ENCODE measurements around the gene SLC35C1.
A peak's percentile ranks its signal among the peaks of the same experiment; 100 is the strongest.
"Not testable (repeated sequence)": the region's sequence is repeated elsewhere in the genome, so short reads cannot be mapped to it uniquely, and the experiment has no call there.

Gene SLC35C1

GRCh38 chr11:45805305-45806071 lies 539 bp downstream of the SLC35C1 start:
- Histone ChIP-seq H3K36me3 (ENCODE audit: insufficient read depth, low read depth, low read length) (peaks cover 7% of the 10 kb centered on the region; the same call in 1 of the 2 replicates), H3K27ac (ENCODE audit: low read length) (no peak overlapping the region), H3K4me3 (ENCODE audit: low read length) (peak overlapping the region; percentile 88), H3K9ac (ENCODE audit: low read depth, low read length) (peak overlapping the region; percentile 77; the same call in 1 of the 2 replicates), H3K9me3 (ENCODE audit: insufficient read depth, low read depth, low read length) (no peaks in the 10 kb centered on the region), H3K27me3 (ENCODE audit: insufficient read depth, low read length) (peaks cover 31% of the 10 kb centered on the region), H3K4me1 (ENCODE audit: insufficient read depth, low read length) (peaks cover 5% of the 10 kb centered on the region; the same call in 1 of the 2 replicates)

GRCh38 chr11:45806072-45806933 lies 1.4 kb downstream of the SLC35C1 start:
- Histone ChIP-seq H3K27ac (ENCODE audit: low read length) (no peak overlapping the region), H3K36me3 (ENCODE audit: insufficient read depth, low read depth, low read length) (peaks cover 12% of the 10 kb centered on the region), H3K9me3 (ENCODE audit: insufficient read depth, low read depth, low read length) (no peaks in the 10 kb centered on the region), H3K27me3 (ENCODE audit: insufficient read depth, low read length) (peaks cover 31% of the 10 kb centered on the region), H3K9ac (ENCODE audit: low read depth, low read length) (peak overlapping the region; percentile 77; the same call in 1 of the 2 replicates), H3K4me1 (ENCODE audit: insufficient read depth, low read length) (peaks cover 5% of the 10 kb centered on the region; the same call in 1 of the 2 replicates), H3K4me3 (ENCODE audit: low read length) (peak overlapping the region; percentile 88)

GRCh38 chr11:45806937-45807791 lies 2.2 kb downstream of the SLC35C1 start:
- no peak overlapping the region for H3K4me3 ChIP-seq (ENCODE audit: low read length)
- peaks cover 5% of the 10 kb centered on the region; the same call in 1 of the 2 replicates for H3K4me1 ChIP-seq (ENCODE audit: insufficient read depth, low read length)
- H3K9ac ChIP-seq (ENCODE audit: low read depth, low read length) = no peak overlapping the region
- H3K27ac ChIP-seq (ENCODE audit: low read length) = no peak overlapping the region
- H3K36me3 ChIP-seq (ENCODE audit: insufficient read depth, low read depth, low read length) = peaks cover 20% of the 10 kb centered on the region
- peaks cover 25% of the 10 kb centered on the region for H3K27me3 ChIP-seq (ENCODE audit: insufficient read depth, low read length)
- H3K9me3 ChIP-seq (ENCODE audit: insufficient read depth, low read depth, low read length) = no peaks in the 10 kb centered on the region

- no peak overlapping the region for H3K9ac ChIP-seq (ENCODE audit: low read depth, low read length)
- no peaks in the 10 kb centered on the region for H3K9me3 ChIP-seq (ENCODE audit: insufficient read depth, low read depth, low read length)
- peaks cover 5% of the 10 kb centered on the region; the same call in 1 of the 2 replicates for H3K4me1 ChIP-seq (ENCODE audit: insufficient read depth, low read length)
- peaks cover 19% of the 10 kb centered on the region for H3K27me3 ChIP-seq (ENCODE audit: insufficient read depth, low read length)
- H3K27ac ChIP-seq (ENCODE audit: low read length) = no peak overlapping the region
- no peak overlapping the region for H3K4me3 ChIP-seq (ENCODE audit: low read length)
- peaks cover 20% of the 10 kb centered on the region for H3K36me3 ChIP-seq (ENCODE audit: insufficient read depth, low read depth, low read length)
Observed at GRCh38 chr11:45807792-45808238, 2.9 kb downstream of the SLC35C1 start.

GRCh38 chr11:45808427-45808826 lies 3.5 kb downstream of the SLC35C1 start:
- not testable (repeated sequence) for H3K4me1 ChIP-seq (ENCODE audit: insufficient read depth, low read length); H3K9me3 ChIP-seq (ENCODE audit: insufficient read depth, low read depth, low read length); H3K4me3 ChIP-seq (ENCODE audit: low read length); H3K27ac ChIP-seq (ENCODE audit: low read length); H3K9ac ChIP-seq (ENCODE audit: low read depth, low read length)
- Histone ChIP-seq H3K27me3 (ENCODE audit: insufficient read depth, low read length) (peaks cover 13% of the 10 kb centered on the region), H3K36me3 (ENCODE audit: insufficient read depth, low read depth, low read length) (peaks cover 20% of the 10 kb centered on the region)

- no peak overlapping the region for H3K27ac ChIP-seq (ENCODE audit: low read length)
- H3K27me3 ChIP-seq (ENCODE audit: insufficient read depth, low read length) = no peaks in the 10 kb centered on the region; the same call in 1 of the 2 replicates
- peaks cover 5% of the 10 kb centered on the region; the same call in 1 of the 2 replicates for H3K4me1 ChIP-seq (ENCODE audit: insufficient read depth, low read length)
- H3K36me3 ChIP-seq (ENCODE audit: insufficient read depth, low read depth, low read length) = peaks cover 20% of the 10 kb centered on the region
- H3K9ac ChIP-seq (ENCODE audit: low read depth, low read length) = no peak overlapping the region
- no peak overlapping the region for H3K4me3 ChIP-seq (ENCODE audit: low read length)
- no peaks in the 10 kb centered on the region for H3K9me3 ChIP-seq (ENCODE audit: insufficient read depth, low read depth, low read length)
Observed at GRCh38 chr11:45809456-45810395, 4.8 kb downstream of the SLC35C1 start.

- Histone ChIP-seq H3K27ac (ENCODE audit: low read length) (no peak overlapping the region), H3K4me3 (ENCODE audit: low read length) (no peak overlapping the region), H3K36me3 (ENCODE audit: insufficient read depth, low read depth, low read length) (peaks cover 20% of the 10 kb centered on the region), H3K27me3 (ENCODE audit: insufficient read depth, low read length) (no peaks in the 10 kb centered on the region), H3K9ac (ENCODE audit: low read depth, low read length) (no peak overlapping the region), H3K9me3 (ENCODE audit: insufficient read depth, low read depth, low read length) (no peaks in the 10 kb centered on the region), H3K4me1 (ENCODE audit: insufficient read depth, low read length) (peaks cover 5% of the 10 kb centered on the region; the same call in 1 of the 2 replicates)
Observed at GRCh38 chr11:45810431-45811108, 5.6 kb downstream of the SLC35C1 start.

- H3K4me1 ChIP-seq (ENCODE audit: insufficient read depth, low read length) = peaks cover 6% of the 10 kb centered on the region; the same call in 1 of the 2 replicates
Observed at GRCh38 chr11:45811109-45811435, 6.1 kb downstream of the SLC35C1 start.

GRCh38 chr11:45811571-45812290 lies 6.8 kb downstream of the SLC35C1 start:
- H3K27me3 ChIP-seq (ENCODE audit: insufficient read depth, low read length) = no peaks in the 10 kb centered on the region
- no peaks in the 10 kb centered on the region for H3K9me3 ChIP-seq (ENCODE audit: insufficient read depth, low read depth, low read length)
- no peak overlapping the region for H3K27ac ChIP-seq (ENCODE audit: low read length)
- no peak overlapping the region for H3K9ac ChIP-seq (ENCODE audit: low read depth, low read length)
- H3K4me1 ChIP-seq (ENCODE audit: insufficient read depth, low read length) = peaks cover 4% of the 10 kb centered on the region; the same call in 1 of the 2 replicates
- no peak overlapping the region for H3K4me3 ChIP-seq (ENCODE audit: low read length)
- peaks cover 20% of the 10 kb centered on the region for H3K36me3 ChIP-seq (ENCODE audit: insufficient read depth, low read depth, low read length)

More at GRCh38 chr11:45811109-45811435, 6.1 kb downstream of the SLC35C1 start:
- Histone ChIP-seq H3K27ac (ENCODE audit: low read length) (no peak overlapping the region), H3K27me3 (ENCODE audit: insufficient read depth, low read length) (no peaks in the 10 kb centered on the region), H3K9ac (ENCODE audit: low read depth, low read length) (no peak overlapping the region), H3K36me3 (ENCODE audit: insufficient read depth, low read depth, low read length) (peaks cover 20% of the 10 kb centered on the region), H3K9me3 (ENCODE audit: insufficient read depth, low read depth, low read length) (no peaks in the 10 kb centered on the region), H3K4me3 (ENCODE audit: low read length) (no peak overlapping the region)

Data from iPS-20b (cell line).